HG03520 (cell line): Measurements from ENCODE around the gene GRID2IP.

Experiments used
- ATAC-seq: cut with Tn5 transposase; IDR thresholded peaks from one replicate; pipeline ENCODE4 v1.9.1; 2021; ENCODE audit warnings: mild to moderate bottlenecking, moderate library complexity; ENCODE audit not compliant: unreplicated experiment

The GRID2IP gene

DNA sequence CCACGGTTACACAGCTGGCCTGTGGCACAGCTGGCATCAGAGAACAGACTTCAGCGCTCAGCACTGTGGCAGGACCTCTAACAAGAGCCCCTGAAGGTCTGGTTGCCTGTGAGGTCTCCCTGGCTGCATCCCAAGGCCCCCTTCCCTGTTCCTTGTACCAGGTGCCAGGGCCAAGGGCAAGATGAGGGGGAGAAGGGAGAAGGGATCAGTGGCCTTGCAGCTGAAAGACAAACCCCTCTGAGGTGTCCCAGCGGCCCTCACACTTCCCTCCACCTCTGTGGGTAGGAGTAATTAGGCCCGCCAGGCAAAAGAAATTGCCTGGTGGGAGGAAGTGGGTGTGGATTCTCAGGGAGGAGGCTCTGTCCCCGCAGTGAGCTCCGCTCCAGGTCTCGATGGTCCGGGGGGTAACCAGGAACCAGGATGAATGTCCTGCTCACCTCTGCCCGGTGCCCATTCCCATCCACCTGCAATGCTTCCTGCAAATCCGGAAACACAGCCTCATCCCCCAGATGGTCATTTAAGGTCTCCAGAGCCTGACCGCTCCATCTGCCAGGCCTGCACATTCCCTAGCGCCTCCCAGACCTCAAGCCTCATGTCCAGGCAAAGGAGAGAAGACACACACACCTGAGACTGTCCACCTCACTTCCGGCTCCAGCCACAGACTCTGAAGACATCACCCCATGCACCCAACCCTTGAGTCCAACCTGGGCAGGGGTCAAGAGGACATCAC is 22.7 kb downstream of the GRID2IP start:
- ATAC-seq: no peak

DNA sequence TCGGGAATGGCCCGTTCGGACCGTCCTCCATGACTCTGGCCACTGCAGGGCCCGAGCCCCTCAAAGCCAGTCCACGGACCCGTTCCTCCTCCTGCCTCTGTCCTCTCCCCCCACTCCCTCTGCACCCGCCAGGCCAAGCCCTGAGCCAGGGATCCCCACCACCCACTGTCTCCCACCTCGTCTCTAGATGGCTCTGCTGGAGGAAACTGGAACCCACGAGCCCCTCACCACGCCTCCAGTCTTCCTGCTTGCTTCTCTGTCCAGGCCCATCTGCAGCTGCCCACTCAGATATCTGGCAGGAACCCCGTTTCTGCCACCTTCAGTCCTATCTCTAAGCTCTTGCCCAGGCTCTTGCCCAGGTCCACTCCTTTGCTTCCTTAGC is 24.3 kb downstream of the GRID2IP start:
- no peak for ATAC-seq

DNA sequence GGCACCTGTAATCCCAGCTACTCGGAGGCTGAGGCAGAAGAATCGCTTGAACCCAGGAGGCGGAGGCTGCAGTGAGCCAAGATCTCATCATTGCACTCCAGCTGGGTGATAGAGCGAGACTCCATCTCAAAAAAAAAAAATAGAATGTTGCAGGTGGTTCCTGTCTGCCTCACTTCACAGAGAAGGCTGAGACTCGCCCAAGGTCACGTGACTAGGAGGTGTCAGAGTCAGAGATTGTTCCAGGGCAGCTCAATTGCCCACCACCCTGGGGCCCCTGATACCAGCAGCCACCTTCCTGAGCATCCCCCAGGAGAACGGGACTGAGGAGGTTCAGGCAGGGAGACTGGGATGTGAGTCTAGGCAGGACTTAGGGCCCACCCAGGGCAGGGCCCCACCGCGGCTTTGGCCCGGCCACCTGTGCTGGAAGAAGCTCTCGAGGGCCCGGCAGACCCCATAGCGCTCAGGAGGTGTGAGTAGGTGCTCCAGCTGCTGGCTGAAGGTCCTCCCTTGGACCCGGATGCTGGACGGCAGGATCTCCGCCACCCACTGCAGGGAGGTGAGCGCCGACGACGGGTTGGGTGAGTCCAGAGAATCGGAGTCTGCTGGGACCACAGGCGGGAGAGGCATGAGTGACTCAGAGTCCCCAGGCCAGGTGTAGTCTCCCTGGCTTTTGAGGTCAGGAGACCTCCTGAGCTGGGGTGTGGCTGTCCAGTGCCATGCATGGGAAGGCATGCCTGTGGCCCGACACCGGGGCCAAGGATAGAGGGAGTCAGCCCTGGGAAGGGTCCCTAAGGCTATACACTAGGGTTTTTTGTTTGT is 30.9 kb downstream of the GRID2IP start:
- no peak for ATAC-seq

DNA sequence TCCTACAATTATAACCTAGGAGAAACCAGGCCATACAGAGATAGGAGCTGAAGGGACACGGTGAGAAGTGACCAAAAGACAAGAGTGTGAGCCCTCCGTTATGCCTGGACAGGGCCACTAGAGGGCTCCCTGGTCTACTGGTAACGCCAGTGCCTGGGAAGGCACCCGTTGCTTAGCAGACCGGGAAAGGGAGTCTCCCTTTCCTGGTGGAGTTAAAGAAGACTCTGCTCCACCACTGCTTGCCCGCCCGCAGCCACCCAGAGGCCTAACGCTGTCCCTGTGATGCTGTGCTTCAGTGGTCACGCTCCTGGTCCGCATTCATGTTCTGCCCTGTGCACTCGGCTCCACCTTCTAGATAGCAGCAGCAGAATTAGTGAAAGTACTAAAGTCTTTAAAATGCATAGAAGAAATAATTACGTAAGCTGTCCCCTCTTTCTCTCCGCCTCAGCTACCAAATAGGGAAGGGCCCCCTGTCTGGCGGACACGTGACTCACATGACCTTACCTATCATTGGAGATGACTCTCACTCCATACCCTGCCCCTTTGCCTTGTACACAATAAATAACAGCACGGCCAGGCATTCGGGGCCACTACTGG is 34.8 kb downstream of the GRID2IP start:
- ATAC-seq: peak; percentile 48

DNA sequence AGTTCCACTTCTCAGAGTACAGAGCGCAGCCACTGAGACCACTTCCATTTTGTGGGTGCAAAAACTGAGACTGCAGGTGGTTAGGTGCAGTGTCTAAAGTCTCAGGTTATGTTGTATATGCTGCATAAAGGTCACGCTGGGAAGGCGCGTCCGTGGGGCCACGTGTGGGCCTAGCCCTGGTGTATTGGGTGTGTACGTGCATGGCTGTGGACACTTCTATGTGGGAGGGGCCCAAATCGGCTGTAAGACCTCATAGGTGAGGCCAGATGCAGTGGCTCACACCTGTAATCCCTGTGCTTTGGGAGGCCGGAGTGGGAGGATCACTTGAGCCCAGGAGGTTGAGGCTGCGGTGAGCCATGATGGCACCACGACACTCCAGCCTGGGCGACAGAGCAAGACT is 37.7 kb downstream of the GRID2IP start:
- ATAC-seq: no peak

DNA sequence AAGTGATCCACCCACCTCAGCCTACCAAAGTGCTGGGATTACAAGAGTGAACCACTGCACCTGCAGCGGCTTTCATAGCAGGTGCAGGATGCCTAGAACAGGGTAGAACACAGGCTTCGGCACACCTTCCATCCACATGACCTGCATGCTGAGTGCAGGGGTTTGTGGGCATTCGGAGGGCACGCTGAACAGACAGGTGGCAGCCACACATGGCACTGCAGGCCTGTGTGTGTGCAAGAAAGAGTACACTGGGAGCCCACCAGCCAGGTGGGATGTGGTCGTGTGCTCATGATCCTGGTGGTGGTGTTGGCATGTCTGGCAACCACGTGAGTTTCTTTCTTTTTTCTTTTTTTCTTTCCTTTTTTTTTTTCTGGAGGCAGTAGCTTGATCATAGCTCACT is 38.4 kb downstream of the GRID2IP start:
- ATAC-seq: no peak

DNA sequence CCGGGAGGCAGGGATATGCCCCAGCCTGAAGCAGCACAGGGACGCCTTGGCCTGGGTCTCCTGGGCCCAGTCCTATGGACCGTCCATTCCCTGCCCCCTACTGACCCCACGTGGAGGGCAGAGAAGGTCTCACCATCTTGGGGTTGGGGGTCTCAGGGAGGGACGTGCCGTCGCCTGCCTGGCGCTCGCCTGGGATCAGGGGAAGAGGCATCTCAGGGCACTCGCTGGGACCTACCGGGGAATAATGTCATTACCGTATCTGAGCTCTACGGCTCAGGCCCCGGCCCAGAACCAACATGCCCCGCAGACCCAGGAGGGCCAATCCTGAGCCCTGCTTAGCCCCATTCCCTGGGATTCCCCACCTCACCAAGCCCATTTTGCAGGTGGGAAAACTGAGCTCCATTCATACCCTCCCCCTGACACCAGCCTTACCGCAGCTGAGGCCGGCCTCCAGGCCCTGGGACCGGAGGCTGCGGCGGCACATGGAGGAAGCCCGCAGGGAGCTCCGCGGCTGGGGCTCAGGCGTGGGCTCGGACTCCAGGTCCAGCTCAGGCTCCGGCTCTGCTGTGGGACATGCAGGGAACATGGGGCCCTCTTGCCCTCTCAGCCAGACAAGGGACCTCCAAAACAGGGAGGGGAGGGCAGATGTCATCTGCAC is 40.7 kb downstream of the GRID2IP start:
- ATAC-seq: no peak

DNA sequence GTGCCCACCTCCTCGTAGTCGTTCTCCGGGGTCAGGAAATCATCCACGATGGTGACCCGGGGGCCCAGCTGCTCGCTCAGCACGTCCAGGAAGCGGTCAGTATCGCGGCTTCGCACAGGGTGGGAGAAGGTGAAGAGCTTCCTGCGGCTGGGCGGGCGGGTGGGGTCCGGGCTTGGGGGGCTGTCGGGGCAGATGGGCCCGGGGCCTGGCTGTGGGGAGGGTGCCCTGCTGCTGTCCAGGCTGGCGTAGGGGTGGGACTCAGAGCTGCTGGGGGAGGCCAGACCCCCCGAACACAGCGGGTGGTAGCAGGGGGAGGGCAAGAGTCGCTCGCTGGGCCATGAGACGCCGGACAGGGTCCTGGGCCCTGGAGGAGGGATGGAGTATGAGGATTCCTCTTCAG is 42.3 kb downstream of the GRID2IP start:
- no peak for ATAC-seq

DNA sequence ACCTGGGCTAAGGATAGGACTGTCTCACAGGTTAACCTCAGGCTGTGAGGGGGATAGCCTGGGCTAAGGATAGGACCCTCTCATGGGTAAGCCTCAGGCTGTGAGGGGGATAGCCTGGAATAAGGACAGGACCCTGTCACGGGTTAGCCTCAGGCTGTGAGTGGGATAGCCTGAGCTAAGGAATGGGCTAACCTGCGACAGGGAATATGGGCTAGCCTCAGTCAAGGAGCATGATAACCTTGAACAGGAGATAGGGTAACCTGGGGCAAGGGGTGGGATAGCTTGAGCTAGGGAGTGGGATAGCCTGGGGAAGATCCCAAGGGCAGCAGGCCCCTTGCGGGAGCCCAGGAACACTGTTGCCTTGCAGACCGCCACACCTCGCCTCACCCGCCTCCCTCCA is 42.7 kb downstream of the GRID2IP start:
- ATAC-seq: no peak

DNA sequence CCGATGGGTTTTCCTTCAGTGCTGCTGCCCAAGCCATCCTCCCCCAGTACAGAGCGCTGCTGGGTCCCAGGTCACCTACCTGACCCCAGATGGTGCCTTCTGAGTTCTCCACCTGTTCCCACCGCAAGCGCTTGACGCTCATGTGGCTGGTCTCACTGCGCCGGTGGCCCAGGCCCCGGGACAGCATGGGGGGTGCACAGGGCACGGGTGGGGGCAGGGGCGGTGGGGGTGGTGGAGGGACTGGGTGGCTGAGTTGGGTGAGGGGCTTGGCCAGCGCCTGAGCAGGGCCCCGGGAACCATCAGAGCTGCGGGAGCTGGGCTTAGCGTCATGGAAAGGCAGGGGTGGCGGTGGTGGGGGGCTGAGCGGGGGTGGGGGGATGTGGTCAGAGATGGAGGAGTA is 43.4 kb downstream of the GRID2IP start:
- ATAC-seq: no peak

DNA sequence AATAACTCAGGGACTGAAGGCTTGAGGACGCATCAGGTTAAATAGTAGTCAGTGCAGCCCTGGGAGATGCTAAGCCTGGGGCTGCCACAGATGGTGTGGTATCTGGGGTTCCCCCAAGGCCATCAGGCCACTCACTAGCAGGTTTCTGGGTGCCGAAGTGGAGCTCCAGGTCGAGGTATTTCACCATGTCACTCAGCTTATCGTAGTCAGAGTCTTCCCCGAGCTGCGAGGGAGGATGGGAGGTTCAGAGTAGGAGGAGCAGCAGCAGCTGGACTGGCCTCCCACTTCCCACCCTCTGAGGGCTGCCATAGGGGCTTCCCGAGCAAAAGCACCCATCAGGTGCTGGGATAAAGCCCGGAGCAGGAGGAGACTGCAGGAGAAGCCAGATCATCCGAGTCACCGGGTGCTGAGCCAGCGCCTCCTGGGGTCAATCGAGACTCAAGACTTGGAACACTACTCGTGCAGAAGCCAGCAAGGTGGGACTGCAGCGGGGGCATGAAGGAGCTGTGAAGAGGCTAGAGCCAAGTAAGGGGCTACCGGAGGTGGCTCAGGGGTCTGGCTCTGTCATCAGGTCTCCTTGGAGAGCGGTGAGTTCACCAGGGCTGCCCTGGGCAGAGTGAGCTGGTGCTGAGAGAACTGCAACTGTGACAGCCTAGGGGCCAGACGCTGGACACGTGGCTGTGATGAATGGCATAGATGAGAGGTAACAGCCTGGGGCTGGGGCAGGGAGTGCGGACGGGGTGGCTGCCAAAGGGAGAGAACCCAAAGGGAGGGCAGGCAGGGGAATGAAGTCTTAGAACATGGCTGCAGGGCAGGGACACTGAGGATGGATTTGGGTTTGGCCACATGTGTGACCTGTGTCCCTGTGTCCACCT is 45.3 kb downstream of the GRID2IP start:
- ATAC-seq: no peak

DNA sequence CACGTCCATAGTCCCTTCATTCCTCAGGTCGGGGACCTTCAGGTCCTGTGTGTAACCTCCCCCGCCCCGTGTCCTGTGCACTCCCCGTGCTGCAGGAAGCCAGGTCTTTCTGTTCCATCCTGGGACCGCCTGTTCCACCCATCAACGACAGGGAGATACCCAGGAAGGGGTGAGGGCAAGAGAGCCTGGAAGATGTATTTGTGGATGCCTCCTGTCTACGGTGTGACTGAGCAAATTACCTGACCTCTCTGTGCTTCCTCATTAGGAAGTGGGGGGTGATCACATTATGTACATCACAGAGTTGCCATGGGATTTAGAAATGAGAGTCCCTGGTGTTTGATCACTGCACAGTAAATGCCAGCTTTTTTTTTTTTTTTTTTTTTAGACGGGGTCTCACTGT is 46.3 kb downstream of the GRID2IP start:
- ATAC-seq: no peak

DNA sequence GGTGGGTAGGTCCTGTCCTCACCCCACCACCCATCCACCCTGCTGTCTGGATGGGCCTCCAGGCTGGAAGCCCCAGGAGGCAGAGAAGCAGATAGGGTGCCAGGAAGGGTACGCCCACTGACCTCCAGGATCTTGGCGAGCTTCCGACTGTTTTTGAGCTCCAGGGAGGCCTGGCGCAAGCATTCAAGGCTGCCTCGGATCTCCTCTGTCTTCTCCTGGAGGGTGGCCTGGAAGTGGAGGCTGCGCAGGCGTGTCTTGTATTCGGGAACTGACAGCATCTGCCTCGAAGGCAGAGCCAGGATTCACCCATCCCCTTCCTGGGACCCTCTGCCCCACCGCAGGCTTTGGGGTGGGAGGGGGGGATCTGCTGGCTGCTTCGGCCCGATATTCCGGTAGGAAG is 48.4 kb downstream of the GRID2IP start:
- no peak for ATAC-seq

DNA sequence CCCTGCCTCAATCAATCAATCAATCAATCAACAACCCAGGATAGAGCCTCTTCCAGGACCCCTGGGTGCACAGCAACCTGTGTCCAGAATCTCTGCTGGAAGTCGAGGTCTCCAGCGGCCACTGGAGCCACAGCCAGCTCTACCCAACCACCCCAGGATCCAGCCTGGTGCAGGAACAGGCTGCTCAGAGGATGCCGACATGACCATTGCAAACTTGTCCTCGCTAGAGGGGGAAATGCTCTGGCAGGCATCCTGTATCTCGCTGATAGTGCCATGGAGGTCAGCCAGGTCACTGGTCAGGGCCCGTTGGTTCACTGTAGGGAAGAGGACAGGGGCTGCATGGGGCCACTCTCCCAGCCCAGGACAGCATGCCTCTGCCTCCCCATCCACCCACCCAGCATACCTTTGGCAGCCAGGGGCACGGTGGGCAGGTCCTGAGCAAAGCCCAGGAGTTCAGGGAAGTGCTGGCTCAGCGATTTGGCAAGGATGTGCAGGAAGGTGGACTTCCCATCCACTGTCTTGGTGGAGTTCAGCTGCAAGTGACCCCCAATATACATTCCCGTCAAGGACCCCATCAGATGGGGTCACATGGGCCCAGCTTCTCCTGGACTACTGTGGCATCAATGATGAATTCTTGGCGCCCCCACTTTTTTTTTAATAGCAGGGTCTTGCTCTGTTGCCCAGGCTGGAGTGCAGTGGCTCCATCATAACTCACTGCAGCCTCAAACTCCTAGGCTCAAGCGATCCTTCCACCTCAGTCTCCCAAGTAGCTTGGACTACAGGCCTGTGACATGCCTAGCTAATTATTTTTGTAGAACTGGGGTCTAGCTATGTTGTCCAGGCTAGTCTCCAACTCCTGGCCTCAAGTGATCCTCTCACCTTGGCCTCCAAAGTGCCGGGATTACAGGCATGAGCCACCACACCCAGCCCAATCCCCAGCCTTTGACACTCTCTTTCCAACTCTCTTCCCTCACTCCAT is 49.4 kb downstream of the GRID2IP start:
- ATAC-seq: no peak

DNA sequence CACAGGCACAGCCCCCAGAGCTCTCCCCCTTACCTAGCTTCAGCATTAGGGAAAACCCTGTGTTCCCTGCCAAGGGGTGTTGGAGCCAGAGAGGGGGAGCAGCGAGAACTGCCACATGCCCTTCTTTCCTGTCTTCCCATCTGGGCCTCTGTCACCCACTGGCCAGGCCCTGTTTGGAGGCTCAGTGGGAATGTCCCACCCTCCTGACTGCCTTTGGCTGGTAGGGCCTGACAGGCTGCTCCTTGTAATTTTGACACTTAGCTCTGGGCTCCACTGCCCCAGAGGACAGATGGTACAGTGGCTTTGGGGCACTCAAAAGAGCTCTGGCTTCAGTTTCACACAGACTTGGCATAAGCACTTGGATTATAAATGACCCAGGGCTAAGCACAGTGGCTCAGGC is 50.6 kb downstream of the GRID2IP start:
- ATAC-seq: no peak

DNA sequence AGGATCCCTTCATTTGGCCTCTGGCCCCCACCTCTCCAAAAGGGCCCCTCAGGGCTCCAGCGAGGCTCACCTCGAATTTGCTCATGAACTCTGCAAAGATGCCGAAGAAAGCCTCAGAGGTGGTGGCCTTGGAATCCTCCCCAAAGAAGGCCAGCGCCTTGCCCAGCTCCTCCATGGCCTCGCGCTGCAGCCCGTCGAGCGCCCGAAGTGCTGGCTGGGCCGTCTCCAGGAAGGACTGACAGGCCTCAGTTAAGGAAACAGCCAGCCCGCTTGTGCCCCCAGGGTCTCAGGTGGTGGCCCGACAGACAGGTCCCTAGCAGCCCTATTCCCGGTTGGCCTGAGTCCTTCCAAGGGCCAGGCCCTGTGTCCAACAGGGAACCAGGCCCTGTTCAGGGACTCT is 53.3 kb downstream of the GRID2IP start:
- no peak for ATAC-seq

DNA sequence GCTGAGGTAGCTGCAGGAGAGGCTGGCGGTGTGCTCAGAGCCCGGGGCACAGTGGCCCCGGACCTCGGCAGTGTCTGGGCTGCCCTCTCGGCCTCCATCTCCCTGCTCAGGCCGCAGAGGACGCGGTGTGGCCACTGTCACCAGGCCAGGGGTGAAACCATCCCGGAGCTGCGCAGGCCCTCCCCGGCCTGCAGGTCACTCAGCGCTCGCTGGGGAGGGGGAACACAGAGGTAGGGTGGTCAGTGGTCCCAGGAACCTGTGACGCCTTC is 53.7 kb downstream of the GRID2IP start:
- ATAC-seq: no peak

DNA sequence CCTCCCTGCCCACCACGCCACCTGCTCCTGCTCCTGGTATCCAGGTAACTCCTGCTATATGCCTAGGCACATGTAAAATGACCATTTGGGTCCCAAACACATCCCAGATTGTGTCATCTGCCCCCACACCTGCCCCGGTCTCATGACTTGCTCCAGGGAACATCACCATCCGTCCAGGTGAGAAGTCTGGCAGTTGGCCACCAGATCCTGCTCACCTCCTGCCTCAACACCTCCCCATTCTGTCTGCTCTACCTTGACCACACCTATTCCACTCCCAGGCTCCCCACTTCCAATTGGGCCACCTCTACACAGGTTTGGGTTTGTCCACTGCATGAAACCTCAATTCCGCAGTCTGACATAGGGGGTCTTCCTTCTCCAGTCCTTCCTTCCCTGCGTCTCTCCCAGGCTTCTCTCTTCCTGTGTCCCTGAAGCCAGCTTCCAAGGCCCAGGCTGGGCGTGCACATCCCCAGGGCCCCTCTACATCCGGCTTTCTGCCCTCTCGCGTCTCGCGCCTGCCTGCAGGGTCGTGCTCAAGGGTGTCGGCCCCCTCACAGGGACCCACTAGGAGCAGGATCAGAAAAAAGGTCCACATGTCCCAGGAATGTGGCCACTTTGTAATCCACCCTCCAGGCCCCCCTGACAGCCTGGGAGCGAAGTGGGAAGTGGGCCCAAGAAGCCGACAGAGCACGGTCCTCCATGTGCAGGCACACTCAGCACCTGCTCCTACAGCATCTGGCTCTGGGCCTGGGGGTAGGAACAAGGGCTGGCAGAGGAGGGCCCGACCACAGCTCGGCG is 54.2 kb downstream of the GRID2IP start:
- ATAC-seq: no peak
